Neuronal stem cell (in vitro differentiated cells): ENCODE results near the gene GNA14.
"Not testable (repeated sequence)": the region's sequence is repeated elsewhere in the genome, so short reads cannot be mapped to it uniquely, and the experiment has no call there.

Experiments
- DNase-seq: peaks from one replicate; pipeline ENCODE4 v3.0.0-alpha.2; 2013; ENCODE audit warnings: low spot score
- H2AFZ ChIP-seq: one replicate; pipeline ENCODE4 v1.6.1; 2013; ENCODE audit warnings: mild to moderate bottlenecking, low read length, inconsistent platforms
- H2AK5ac ChIP-seq: 2 replicates; pipeline ENCODE4 v1.6.1; 2013; ENCODE audit warnings: low read depth, mild to moderate bottlenecking, inconsistent platforms, low read length, moderate library complexity, mixed read lengths
- H2BK120ac ChIP-seq: 2 replicates; pipeline ENCODE4 v1.6.1; 2013; ENCODE audit warnings: low read depth, mild to moderate bottlenecking, inconsistent platforms, low read length, moderate library complexity, mixed read lengths
- H2BK12ac ChIP-seq: one replicate; pipeline ENCODE4 v1.6.1; 2013; ENCODE audit warnings: low read length, inconsistent platforms
- H2BK15ac ChIP-seq: 2 replicates; pipeline ENCODE4 v1.6.1; 2013; ENCODE audit warnings: mild to moderate bottlenecking, low read length, inconsistent platforms, mixed read lengths
- H2BK5ac ChIP-seq: one replicate; pipeline ENCODE4 v1.6.1; 2013; ENCODE audit warnings: inconsistent platforms, mild to moderate bottlenecking, low read length, moderate library complexity
- H3K14ac ChIP-seq: one replicate; pipeline ENCODE4 v1.6.1; 2013; ENCODE audit warnings: low read length, inconsistent platforms
- H3K18ac ChIP-seq: 2 replicates; pipeline ENCODE4 v1.6.1; 2013; ENCODE audit warnings: low read length, inconsistent platforms
- H3K23ac ChIP-seq: 2 replicates; pipeline ENCODE4 v1.6.1; 2013; ENCODE audit warnings: low read depth, mild to moderate bottlenecking, mixed read lengths, low read length, inconsistent platforms; ENCODE audit not compliant: poor library complexity
- H3K27ac ChIP-seq: replicated peaks from 3 replicates; pipeline ENCODE4 v1.5.1; 2013; ENCODE audit warnings: low read length, inconsistent platforms
- H3K27me3 ChIP-seq, 3 experiments: 2 replicates each; pipeline ENCODE4 v1.6.1; 2013; ENCODE audit warnings: low read length in 3 of 3, mild to moderate bottlenecking in 2 of 3, inconsistent platforms in 1 of 3, low read depth in 1 of 3, mixed read lengths in 1 of 3, moderate library complexity in 1 of 3; ENCODE audit not compliant: control insufficient read depth in 3 of 3, insufficient read depth in 3 of 3
- H3K36me3 ChIP-seq, 2 donors: replicated peaks in 1 of 2; 2 replicates each; pipeline ENCODE4 v1.6.1; 2013; ENCODE audit warnings: low read length in 2 of 2; ENCODE audit not compliant: control insufficient read depth in 2 of 2, insufficient read depth in 2 of 2
- H3K4ac ChIP-seq: 2 replicates; pipeline ENCODE4 v1.6.1; 2013; ENCODE audit warnings: inconsistent platforms, mild to moderate bottlenecking, low read length, moderate library complexity
- H3K4me1 ChIP-seq, 2 donors: 1 replicate in 1 of 2; 2 replicates in 1 of 2; pipeline ENCODE4 v1.6.1; 2013; ENCODE audit warnings: low read length in 2 of 2, low read depth in 1 of 2; ENCODE audit not compliant: control insufficient read depth in 2 of 2, insufficient read depth in 1 of 2
- H3K4me2 ChIP-seq: one replicate; pipeline ENCODE4 v1.6.1; 2013; ENCODE audit warnings: mild to moderate bottlenecking, low read length, inconsistent platforms; ENCODE audit not compliant: insufficient read depth, poor library complexity, severe bottlenecking
- H3K4me3 ChIP-seq, 2 donors: 2 replicates each; pipeline ENCODE4 v1.5.1; 2013; ENCODE audit warnings: low read length in 2 of 2, mild to moderate bottlenecking in 2 of 2, inconsistent platforms in 1 of 2, moderate library complexity in 1 of 2
- H3K79me1 ChIP-seq: one replicate; pipeline ENCODE4 v1.6.1; 2013; ENCODE audit warnings: low read depth, mild to moderate bottlenecking, inconsistent platforms, low read length, moderate library complexity
- H3K9ac ChIP-seq: one replicate; pipeline ENCODE4 v1.6.1; 2013; ENCODE audit warnings: mild to moderate bottlenecking, low read depth, low read length, inconsistent platforms; ENCODE audit not compliant: poor library complexity
- H3K9me3 ChIP-seq, 2 donors: replicated peaks in 1 of 2; 2 replicates each; pipeline versions ENCODE3 to v1.6.1; 2013; ENCODE audit warnings: low read length in 2 of 2, mild to moderate bottlenecking in 2 of 2, inconsistent platforms in 1 of 2, low read depth in 1 of 2, mixed read lengths in 1 of 2, moderate library complexity in 1 of 2; ENCODE audit not compliant: control insufficient read depth in 2 of 2, insufficient read depth in 1 of 2
- H4K8ac ChIP-seq: one replicate; pipeline ENCODE4 v1.6.1; 2013; ENCODE audit warnings: low read depth, mild to moderate bottlenecking, inconsistent platforms, low read length, moderate library complexity
- H4K91ac ChIP-seq: one replicate; pipeline ENCODE4 v1.6.1; 2013; ENCODE audit warnings: low read length, low read depth, mild to moderate bottlenecking, inconsistent platforms; ENCODE audit not compliant: poor library complexity
- WGBS, 2 donors: extraction: QIAGEN DNeasy Blood & Tissue Kit; methylation state at CpG; one replicate each; pipeline ENCODE4 v1.1.7; 2013; ENCODE audit warnings: missing lambda C conversion rate in 2 of 2, mixed read lengths in 1 of 2; ENCODE audit not compliant: insufficient read length in 2 of 2, insufficient replicate concordance in 1 of 2; ENCODE audit errors: extremely low coverage in 2 of 2; 5-methylcytosine and 5-hydroxymethylcytosine counted together

The GNA14 gene

GRCh38 chr9:77640741-77641580, 7.2 kb downstream of the GNA14 start:
- Histone ChIP-seq H3K27ac (no peak overlapping the region), H3K9me3 (no peaks in the 10 kb centered on the region), H3K79me1 (no peaks in the 10 kb centered on the region), H3K4me2 (no peak overlapping the region), H3K9ac (no peak overlapping the region), H2BK5ac (no peak overlapping the region), H3K4me1 (no peaks in the 10 kb centered on the region), H2AK5ac (no peak overlapping the region), H3K4ac (no peak overlapping the region), H2AFZ (no peak overlapping the region), H3K18ac (no peak overlapping the region), H2BK12ac (no peak overlapping the region), H3K4me3 (no peak overlapping the region), H4K91ac (no peak overlapping the region), H2BK15ac (no peak overlapping the region), H3K14ac (no peak overlapping the region), H2BK120ac (no peak overlapping the region), H3K36me3 (no peaks in the 10 kb centered on the region), H4K8ac (no peak overlapping the region), H3K27me3 (peaks cover 0 to 9% (median under 1%) of the 10 kb centered on the region in 3 experiments), H3K23ac (no peak overlapping the region)
- WGBS, 2 donors: no CpG with 5 or more reads among the region's 8 CpGs
- no peak for DNase-seq

- WGBS, 2 donors: no CpG with 5 or more reads among the region's 5 CpGs
- H2AK5ac ChIP-seq: no peak overlapping the region
Observed at GRCh38 chr9:77632652-77633051, 15.5 kb downstream of the GNA14 start.

DNA sequence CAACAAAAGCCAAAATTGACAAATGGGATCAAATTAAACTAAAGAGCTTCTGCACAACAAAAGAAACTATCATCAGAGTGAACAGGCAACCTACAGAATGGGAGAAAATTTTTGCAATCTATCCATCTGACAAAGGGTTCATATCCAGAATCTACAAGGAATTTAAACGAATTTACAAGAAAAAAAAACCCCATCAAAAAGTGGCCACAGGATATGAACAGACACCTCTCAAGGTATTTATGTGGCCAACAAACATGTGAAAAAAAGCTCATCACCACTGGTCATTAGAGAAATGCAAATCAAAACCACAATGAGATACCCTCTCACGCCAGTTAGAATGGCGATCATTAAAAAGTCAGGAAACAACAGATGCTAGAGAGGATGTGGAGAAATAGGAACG, 19.3 kb downstream of the GNA14 start:
- not testable (repeated sequence) for H3K36me3 ChIP-seq, H3K4ac ChIP-seq

More at GRCh38 chr9:77632652-77633051, 15.5 kb downstream of the GNA14 start:
- Histone ChIP-seq H3K23ac (no peak overlapping the region), H3K18ac (peak overlapping the region; percentile 30), H3K4me1 (no peaks in the 10 kb centered on the region), H2BK120ac (no peak overlapping the region), H2BK12ac (no peak overlapping the region), H2BK5ac (no peak overlapping the region), H3K36me3 (no peaks in the 10 kb centered on the region), H3K27ac (no peak overlapping the region), H2BK15ac (no peak overlapping the region), H3K4me3 (no peak overlapping the region), H3K79me1 (no peaks in the 10 kb centered on the region), H3K27me3 (no peaks in the 10 kb centered on the region), H4K8ac (no peak overlapping the region), H2AFZ (no peak overlapping the region), H4K91ac (no peak overlapping the region), H3K4me2 (no peak overlapping the region), H3K14ac (no peak overlapping the region), H3K9me3 (no peaks in the 10 kb centered on the region), H3K4ac (no peak overlapping the region), H3K9ac (no peak overlapping the region)
- no peak for DNase-seq

DNA sequence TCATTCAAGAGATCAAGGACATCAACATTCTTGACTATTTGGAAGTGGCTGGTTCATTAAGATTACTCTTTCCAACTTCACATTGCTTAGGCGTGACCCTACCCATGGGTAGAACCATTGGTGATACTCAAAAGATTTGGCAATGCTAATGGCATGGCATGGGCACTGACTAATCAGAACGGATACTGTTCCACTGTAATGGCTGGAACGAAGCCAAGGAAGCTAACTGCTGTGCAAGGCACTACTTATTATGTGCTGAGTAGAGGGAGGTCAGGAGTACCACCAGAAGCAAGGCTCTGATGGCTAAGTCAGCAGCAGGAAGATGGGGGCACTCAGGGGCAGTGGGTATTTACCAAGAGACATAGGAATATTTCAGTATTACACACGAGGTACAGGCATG, 31.9 kb downstream of the GNA14 start:
- Histone ChIP-seq H3K18ac (no peak overlapping the region), H3K36me3 (no peaks in the 10 kb centered on the region), H2BK120ac (no peak overlapping the region), H3K4me3 (no peak overlapping the region), H3K4me2 (no peak overlapping the region), H3K9ac (no peak overlapping the region), H3K23ac (no peak overlapping the region), H4K8ac (no peak overlapping the region), H4K91ac (no peak overlapping the region), H3K79me1 (no peaks in the 10 kb centered on the region), H3K9me3 (no peaks in the 10 kb centered on the region), H2BK5ac (no peak overlapping the region), H2BK15ac (no peak overlapping the region), H3K14ac (no peak overlapping the region), H2AK5ac (no peak overlapping the region), H3K4ac (no peak overlapping the region), H3K4me1 (no peaks in the 10 kb centered on the region), H2AFZ (no peak overlapping the region), H3K27me3 (no peaks in the 10 kb centered on the region), H2BK12ac (no peak overlapping the region), H3K27ac (no peak overlapping the region)
- WGBS, 2 donors: no CpG with 5 or more reads among the region's 4 CpGs
- no peak for DNase-seq

More for the DNA sequence above, 19.3 kb downstream of the GNA14 start:
- not testable (repeated sequence) for H3K27ac ChIP-seq, H2BK5ac ChIP-seq, H4K8ac ChIP-seq, H2BK15ac ChIP-seq, H3K79me1 ChIP-seq, H3K9ac ChIP-seq, H3K27me3 ChIP-seq, H2BK120ac ChIP-seq, H3K4me2 ChIP-seq, H4K91ac ChIP-seq, H3K14ac ChIP-seq, H3K4me3 ChIP-seq, H3K23ac ChIP-seq, H3K9me3 ChIP-seq, H2AK5ac ChIP-seq, H3K4me1 ChIP-seq, DNase-seq, H3K18ac ChIP-seq, H2BK12ac ChIP-seq, H2AFZ ChIP-seq
- WGBS, 2 donors: no CpG with 5 or more reads among the region's 4 CpGs
